ENCODE results near the gene ITGA3.

DNA sequence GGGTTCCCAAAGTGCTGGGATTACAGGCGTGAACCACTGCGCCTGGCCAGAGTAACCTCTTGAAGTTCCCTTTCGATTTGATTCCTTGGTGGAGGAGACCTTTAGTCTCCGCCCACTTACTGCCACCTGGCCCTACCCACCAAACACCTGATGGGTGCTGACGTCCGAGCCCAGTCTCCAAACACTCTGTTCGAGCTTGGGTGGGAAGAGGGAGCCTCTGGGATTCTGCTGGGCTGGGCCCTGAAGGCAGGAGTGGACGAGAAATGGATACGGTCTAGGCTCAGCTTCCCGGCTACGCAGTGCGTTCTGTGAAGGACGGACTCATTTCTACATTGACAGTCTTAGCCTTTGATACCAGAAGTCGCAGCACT, 870 bp upstream of the ITGA3 start:
- TF ChIP-seq ZNF839 (CRISPR knock-in tag; IDR thresholded peaks at IDR 0.05; ENCODE audit: borderline replicate concordance) (no peak), ZNF674 (CRISPR knock-in tag; IDR thresholded peaks at IDR 0.05; ENCODE audit: low read depth) (no peak)
